ENCODE results near the gene UCP2.

Gene UCP2, protein sequence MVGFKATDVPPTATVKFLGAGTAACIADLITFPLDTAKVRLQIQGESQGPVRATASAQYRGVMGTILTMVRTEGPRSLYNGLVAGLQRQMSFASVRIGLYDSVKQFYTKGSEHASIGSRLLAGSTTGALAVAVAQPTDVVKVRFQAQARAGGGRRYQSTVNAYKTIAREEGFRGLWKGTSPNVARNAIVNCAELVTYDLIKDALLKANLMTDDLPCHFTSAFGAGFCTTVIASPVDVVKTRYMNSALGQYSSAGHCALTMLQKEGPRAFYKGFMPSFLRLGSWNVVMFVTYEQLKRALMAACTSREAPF

DNA sequence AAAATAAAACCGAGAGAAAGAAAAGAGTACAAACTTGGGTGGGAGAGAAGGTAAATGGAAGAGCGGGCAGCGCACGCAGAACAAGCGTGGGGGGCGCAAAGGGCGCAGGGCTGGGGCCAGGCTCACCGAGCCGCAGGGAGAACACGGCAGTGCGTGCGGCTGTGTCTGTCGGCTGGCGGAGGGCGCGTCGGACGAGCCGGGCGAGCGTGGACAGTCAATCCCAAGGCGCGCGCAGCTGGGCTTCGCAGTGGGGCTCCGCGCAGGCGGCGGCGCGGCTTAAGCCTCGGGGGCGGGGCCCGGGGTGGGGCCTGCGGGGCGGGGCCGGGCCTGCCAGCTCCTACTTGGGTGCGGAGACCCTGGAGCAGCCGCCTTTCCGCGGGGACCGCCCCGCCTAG is at the start of gene UCP2:
Gene UCP2, minus strand, starts transcription at position 249 of the 395 bp plus-strand sequence. CDS start 4,465 bp downstream, outside the sequence.
- DNase-seq (ENCODE audit: low read depth), result peak; percentile 87

DNA sequence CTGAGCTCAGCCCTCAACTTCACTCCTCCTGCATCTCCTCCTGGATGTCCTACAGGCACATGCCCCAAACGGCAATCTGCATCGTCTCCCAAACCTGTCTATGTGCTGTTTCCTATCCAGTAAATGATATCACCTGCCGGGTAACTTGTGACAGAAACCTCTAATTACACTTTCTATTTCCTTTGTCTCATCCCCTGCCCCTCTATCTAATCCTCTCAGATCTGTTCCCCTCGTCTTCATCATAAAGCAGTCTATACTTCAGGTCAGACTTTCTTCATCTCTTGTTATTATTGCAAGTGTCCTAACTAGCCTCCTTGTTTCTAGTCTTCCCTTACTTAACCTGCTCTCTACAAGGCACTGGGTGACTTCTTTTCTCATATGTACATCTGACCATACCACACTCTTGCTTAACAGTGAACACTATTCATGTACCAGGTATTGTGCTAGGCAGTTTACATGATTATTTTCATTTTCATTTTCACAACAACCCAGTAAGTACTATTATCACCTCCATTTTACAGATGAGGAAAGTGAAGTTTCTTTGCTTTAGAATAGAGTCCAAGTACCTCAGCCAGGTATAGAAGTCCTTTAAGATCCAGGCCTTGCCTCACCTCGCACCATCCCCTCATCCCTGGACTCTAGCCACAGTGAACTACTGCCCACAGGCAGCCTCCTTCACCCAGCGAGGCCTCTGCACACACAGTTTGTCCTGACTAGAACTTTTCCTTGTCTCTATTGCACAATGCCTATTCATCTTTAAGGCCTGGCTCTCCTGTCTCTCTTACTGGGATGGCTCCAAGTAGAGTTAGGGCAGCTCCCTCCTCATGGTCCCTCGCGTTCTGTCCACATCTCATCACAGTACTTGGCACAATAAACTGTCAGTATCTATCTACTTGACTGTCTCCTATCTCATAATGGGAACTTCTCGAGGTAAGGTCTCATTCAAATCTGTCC is 48.4 kb upstream of the UCP2 start:
- no peak for DNase-seq (ENCODE audit: low read depth)

DNA sequence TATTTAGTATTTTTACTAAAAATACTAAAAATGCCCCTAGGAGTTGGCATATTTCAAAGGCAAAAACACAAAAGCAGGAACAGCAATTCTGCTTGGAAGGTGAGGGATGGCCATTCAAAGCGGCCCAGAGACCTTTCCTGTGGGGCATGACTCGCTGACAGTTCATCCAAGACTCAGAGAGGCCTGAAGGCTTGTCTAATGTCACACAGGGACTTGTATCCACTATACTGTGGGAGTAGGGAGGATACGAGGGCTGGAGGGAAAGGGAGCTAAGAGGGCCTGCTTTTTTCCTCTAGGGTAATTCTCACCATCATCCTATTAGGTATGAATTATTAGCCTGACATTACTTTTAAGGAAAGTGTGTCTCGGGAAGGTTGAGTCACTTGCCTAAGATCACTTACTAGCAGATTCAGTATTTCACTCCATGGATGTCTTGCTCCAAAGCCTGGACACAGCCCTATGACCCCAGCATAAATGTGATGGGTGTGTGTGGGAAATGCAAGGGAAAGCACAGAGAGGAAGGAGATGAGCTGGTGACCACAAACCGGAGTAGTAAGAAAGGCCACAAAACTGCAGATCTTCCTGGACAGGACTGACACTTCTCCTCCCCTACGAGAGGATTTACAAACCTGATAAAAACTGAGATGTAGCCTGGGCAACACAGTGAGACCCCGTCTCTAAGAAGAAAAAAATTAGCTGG is 43.0 kb upstream of the UCP2 start:
- peak; percentile 88 for DNase-seq (ENCODE audit: low read depth)

DNA sequence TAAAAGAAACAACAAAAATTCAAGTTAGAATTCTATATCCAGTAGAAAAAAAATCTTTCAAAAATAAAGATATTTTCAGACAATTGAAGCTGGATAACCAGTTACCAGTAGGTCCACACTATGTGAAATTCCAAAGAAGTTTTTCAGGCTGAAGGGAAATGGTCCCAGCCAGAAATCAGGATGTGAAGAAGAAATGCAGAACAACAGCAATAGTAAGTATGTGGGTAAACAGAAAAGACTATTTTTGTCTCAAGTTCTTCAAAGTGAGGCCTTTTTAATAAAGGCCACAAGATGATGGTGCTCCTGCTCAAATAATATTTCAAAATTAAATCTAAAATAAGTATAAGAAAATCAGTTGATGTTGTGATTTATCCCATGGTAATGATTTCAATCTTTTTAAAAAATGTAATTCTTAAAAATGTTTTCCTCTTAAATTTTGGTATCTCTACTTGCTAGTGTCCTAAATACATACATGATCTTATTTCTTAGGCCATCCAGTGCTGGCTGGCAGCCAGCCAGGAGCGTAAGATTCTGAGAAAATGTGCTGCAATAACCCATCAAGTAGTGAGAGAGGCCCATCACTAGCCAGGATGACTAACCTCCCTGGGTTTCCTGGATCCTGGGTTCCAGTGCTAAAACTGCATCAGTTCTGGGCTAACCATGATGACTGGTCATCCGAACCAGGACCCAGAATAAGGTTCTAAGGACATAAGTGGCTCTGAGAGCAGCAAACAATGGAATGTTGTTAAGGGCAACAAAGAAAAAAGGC is 41.8 kb upstream of the UCP2 start:
- peak; percentile 88 for DNase-seq (ENCODE audit: low read depth)

DNA sequence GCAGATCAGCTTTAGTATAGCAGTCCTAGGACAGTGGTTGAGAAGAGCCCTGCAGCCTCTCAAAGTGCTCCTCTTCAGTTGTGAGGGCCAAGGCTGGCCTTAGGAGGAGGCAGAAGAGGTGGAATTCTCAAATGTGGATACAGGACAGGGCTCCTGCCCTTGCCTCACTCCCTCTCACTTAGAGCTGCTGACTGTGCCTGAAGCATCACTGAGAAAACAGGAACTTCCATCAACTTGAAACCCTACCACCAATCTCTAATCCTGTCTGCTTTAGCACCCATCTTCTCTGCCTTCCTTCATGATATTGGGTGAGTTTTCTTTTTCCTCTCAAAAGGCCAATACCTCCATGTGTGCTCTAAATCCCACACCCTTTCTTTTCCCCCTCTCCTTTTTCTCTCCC is 40.6 kb upstream of the UCP2 start:
- no peak for DNase-seq (ENCODE audit: low read depth)

DNA sequence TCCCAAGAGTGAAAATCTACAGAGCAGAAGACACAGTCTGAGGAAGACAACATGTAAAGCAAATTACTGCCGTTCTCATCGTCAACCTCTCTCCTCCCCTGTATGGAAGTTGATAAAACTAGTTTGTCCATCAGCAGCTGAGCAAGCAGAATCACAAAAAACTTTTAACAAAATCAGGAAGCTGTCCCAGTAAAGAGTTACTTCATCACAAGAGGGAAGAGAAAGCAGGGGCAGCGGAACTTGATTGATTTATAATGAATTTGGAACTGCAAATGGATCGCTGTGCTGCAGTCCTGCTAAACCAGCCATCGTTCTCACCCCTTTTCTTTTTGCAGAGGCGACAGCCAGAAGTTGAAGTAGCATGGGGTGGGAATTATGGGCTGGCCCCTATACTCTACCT is 39.9 kb upstream of the UCP2 start:
- DNase-seq (ENCODE audit: low read depth), result no peak

DNA sequence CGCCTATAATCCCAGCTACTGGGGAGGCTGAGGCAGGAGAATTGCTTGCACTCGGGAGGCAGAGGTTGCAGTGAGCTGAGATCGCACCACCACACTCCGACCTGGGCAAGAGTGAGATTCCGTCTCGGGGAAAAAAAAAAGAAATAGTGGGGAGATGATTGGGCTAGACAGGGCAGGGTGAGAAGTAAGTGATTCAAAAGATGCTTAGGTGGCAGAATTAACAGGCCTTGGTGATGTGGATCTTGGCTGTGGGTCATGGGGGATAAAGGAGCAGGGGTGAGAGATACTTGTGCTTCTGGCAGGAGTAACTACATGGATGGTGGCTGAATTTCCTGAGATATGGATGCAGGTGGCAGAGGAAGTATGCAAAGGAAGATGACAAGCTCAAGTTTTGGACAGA is 39.4 kb upstream of the UCP2 start:
- no peak for DNase-seq (ENCODE audit: low read depth)

DNA sequence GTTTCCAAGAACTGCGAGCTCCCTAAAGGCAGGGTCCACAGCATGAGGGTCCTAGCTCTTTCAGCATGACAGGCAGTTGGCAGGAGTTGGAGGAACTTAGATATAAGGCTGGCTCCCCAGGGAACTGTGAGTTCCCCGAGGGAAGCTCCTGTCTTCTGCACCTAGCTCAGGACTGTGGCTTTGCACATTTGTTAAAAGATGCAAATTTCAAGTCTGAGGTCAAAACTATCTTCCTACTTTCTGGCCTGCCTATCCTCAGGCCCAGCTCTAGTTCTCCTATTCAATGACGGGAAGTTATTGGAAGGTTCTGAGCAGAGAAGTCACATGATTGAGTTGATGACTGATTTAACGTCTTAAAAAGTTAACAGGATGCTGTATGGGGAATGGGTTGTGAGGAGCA is 37.9 kb upstream of the UCP2 start:
- no peak for DNase-seq (ENCODE audit: low read depth)

DNA sequence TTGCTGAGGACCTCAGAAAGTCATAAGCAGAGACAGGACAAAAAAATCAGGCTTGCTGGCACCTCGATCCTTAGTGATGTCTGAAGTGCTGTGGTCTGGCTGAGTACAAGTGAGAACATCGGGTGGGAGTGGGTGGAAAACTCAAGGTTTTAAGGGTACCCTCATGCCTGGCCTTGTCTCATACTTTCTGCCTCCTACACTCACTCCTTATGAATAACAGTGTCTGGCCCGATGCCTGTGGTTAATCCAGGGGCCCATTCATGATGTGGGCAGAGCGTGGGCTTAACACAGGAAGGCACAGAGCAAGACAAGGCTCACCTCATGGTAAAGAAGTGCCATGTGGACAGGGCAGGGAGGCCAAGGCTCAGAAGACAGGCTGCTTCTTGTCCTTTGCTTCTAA is 37.2 kb upstream of the UCP2 start:
- DNase-seq (ENCODE audit: low read depth), result no peak

DNA sequence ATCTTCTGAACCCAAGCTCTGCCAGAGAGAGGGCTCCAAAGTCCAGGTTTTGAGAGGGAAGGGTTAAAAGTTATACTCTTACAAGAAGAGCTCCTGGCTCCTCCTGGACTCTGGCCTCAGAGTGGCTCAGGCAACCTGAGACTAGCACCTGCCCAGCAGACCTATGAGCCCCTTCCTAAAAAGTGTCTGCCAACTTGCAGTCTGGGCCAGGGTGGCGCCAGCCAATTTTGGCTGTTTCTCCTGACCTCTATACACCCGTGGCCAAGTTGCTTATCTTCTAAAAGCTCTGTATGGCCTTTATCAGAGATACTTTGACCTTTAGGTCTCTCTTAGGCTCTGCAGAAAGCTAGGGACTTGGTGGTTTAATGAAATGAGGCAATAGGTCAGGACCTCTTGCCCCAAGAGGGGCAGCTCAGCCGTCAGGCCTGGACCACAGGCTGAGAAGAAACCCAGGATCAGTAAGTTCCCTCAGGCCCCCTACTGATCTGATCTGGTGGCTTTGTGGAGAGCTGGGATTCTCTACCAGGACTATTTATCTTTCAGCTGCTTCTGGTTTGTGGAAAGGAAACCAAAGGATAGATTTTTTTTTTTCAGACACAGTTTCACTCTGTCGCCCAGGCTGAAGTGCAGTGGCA is 36.6 kb upstream of the UCP2 start:
- no peak for DNase-seq (ENCODE audit: low read depth)

DNA sequence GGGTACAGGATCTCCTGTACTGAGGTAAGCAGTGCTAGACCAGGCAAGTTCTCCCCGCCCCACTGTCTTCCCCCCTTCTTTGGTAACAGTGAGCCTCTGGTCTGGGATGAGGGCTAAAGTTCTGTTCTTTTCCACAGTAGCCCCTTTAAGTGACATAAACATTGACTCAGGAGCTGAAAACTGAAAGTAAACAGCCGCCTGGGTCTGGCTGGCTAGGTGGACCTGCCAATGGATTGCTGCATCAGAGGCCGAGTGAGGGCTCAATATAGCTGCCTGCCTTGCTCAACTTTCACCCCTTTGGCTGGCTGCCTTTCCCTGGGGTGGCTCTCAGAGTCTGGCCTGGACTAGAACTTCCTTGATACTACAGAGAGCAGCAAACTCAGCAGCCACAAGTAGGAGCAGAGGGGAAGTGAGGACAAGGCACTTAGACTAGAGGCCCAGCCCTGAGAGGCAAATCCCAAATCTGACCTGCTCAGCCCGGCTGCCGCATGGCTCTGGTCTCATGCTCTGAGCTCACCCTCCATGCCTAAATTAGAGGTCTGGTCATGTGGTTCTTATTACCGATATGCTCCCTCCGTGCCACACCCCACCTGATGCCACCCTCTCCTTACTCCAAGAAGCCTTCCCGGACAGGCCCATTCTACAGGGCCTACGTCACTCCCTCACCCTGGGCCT is 35.8 kb upstream of the UCP2 start:
- DNase-seq (ENCODE audit: low read depth), result peak; percentile 64

DNA sequence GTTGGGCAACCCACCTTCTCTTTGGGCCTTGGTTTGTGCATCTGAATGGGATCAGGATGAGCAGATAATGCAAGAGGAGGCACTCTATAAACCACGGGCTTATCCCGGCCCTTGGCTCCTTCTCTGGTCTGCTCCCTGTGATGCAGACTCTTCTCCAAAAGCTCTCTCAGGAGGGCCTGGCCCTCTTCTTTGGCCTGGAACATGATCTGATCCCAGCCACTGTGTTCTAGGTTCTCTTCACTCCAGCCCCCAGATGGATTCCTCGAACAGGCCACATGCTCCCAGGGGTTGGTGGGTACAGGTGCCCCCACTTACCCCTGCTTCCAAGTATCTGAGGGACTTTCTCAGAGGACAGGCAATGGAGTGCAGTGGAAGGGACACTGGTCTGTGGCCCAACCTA is 35.0 kb upstream of the UCP2 start:
- no peak for DNase-seq (ENCODE audit: low read depth)

DNA sequence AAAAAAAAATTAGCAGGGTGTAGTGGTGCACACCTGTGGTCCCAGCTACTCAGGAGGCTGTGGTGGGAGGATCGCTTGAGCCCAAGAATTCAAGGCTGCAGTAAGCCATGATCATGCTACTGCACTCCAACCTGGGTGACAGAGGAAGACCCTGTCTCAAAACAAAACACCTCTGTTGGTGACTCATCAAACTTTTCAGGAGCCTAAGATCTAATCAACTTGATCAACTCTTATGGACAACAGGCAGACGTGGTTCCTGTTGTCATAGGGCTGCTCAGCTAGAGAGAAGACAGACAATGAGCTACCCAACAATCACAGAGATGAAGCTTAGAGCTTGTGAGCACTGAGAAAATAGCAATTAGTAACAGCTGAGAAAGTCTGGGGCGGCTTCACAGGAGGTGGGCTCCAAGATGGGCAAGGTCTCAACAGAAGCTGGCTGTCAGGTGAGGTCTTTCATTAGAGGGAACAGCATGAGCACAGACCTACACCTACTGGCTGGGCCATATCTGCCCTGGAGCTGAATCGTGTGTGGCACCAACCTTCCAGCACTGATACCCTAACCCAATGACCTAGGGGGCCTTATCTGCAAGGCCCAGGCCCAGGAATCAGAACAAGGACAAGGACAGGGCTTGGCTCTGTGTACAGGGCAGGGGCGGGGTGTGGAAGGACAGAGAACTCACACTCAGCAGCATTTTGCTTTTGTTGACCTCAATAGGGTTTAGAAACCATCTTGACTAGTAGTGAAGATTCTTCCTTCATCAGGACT is 33.5 kb upstream of the UCP2 start:
- no peak for DNase-seq (ENCODE audit: low read depth)

DNA sequence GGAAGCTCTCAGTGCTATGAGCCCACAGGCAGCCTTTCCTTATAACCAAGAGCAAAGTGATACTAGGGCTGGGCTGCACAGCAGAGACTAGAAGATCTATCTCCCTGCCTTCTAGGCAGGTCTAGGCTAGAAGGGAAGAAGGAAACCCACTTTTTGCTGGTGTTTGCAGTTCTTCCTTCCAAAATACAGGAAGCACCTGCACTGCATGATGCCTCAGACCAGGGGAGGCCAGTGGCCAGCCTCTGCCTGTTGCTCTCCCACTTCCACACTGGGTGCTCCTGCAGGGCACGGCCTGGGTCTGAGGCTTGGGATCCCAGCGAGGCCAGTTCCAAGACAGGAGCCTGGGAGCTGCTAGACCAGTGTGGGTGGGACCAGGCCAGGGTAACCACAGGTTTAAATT is 32.2 kb upstream of the UCP2 start:
- no peak for DNase-seq (ENCODE audit: low read depth)

DNA sequence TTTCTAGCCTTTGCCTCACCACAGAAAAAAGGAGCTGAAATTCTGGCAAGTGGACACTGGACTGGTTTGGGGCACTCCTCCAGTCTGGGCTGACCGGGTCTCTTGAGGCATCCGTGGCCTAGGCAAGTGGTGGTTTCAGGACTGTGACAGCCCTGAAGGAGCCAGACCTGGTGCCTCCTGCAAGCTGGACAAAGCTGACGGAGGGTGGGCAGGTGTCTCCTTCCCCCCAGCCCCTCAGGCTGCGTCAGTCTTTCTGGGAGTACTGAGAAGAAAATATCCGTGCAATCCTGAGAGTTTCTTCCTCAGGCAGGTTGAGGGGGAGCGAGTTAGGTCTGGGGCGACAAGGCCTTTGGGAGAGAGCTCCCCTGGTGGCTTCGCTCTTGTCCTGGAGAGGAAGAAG is 30.5 kb upstream of the UCP2 start:
- DNase-seq (ENCODE audit: low read depth), result no peak

DNA sequence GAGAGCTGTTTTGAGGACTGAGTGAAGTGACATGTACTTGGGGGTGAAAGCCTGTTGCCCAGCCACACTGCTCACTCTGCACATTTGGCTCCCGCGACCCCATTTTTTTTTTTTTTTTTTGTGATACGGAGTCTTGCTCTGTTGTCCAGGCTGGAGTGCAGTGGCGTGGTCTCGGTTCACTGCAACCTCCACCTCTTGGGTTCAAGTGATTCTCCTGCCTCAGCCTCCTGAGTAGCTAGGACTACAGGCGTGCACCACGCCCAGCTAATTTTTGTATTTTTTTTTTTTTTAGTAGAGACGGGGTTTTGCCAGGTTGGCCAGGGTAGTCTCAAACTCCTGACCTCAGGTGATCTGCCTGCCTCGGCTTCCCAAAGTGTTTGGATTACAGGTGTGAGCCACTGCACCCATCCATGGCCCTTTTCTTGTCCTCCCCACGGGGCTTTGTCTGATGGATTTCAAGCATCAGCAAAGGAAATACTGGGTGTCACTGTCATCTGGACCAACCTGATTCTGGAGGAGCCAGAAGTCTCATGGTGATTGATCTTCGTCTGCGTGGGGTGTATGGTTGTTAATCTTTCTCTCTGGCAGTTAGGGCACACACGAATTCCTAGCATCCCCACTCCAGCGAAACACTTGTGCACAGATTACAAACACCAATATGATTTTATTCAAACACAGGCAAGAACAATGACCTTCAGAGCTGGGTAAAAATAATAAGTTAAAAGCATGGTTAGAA is 29.6 kb upstream of the UCP2 start:
- DNase-seq (ENCODE audit: low read depth), result no peak

DNA sequence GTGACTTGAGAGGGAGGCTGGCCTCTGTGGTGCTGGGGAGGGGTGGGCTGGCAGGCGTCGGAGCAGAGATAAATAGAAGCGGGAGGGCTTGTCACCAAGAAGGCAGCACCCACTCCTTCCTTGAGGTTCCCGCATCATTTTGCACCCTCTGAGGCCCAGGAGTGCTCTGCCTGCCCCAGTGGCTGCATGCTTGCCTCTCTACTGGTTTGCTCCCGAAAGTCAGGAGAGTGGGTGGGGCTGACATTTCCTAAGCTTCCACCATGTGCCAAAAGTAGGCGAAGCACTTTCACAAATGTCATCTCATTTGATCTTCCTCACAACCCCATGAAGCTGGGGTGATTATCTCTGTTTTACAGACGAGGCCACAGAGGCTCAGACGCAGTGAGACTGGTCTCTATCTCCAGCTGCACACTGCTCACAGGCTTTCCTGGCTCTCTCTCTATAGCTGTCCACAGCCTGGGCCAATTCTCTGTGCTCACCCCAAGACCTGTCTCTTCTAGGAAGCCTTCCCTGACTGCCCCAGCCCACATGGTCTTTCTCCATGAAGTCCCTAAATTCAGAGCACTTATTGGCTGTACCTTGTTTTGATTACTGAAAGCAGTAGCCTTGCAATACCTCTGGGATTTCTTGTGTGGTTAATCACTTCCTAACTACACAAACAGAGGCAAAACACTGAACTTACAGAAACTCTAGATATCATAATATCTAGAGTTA is 28.9 kb upstream of the UCP2 start:
- DNase-seq (ENCODE audit: low read depth), result peak; percentile 4

Measured in EH (cell line).